OCI-LY7 (cell line): Measurements from ENCODE around the gene DHRSX.

Experiments used
- EZH2phosphoT487 ChIP-seq: fragments of 200-600 bp; sonication (generic); IDR thresholded peaks from 2 replicates; pipeline ENCODE4 v1.6.1; 2018; ENCODE audit warnings: low read depth, borderline replicate concordance, mild to moderate bottlenecking, mixed run types, antibody characterized with exemption, low read length, moderate library complexity, mixed read lengths
- TF ChIP-seq, protein P1 (sequence below): fragments of 200-600 bp; sonication (generic); conservative IDR thresholded peaks from 2 replicates; pipeline ENCODE4 v1.5.1; 2014; ENCODE audit warnings: mild to moderate bottlenecking, antibody characterized with exemption, low read length, moderate library complexity, mixed read lengths

- TF ChIP-seq EZH2phosphoT487, result no peak
- TF ChIP-seq, protein P1, sequence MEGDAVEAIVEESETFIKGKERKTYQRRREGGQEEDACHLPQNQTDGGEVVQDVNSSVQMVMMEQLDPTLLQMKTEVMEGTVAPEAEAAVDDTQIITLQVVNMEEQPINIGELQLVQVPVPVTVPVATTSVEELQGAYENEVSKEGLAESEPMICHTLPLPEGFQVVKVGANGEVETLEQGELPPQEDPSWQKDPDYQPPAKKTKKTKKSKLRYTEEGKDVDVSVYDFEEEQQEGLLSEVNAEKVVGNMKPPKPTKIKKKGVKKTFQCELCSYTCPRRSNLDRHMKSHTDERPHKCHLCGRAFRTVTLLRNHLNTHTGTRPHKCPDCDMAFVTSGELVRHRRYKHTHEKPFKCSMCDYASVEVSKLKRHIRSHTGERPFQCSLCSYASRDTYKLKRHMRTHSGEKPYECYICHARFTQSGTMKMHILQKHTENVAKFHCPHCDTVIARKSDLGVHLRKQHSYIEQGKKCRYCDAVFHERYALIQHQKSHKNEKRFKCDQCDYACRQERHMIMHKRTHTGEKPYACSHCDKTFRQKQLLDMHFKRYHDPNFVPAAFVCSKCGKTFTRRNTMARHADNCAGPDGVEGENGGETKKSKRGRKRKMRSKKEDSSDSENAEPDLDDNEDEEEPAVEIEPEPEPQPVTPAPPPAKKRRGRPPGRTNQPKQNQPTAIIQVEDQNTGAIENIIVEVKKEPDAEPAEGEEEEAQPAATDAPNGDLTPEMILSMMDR, result no peak
These were observed 37.4 kb upstream of the DHRSX start for GRCh38 chrX:2538031-2538757.
